Stomach (tissue), 4 donors: ENCODE results near the gene NBDY.

Experiments
- EP300 ChIP-seq: sonication (generic); formaldehyde crosslinking; IDR thresholded peaks from one replicate; pipeline ENCODE4 v1.6.1; 2017; ENCODE audit warnings: antibody characterized with exemption
- POLR2AphosphoS5 ChIP-seq, 3 donors: sonication (generic); formaldehyde crosslinking; IDR thresholded peaks; one replicate each; pipeline ENCODE4 v1.6.1; 2016; ENCODE audit warnings: antibody characterized with exemption in 3 of 3
- TF ChIP-seq, protein P1 (sequence below), 7 experiments: fragments of 450-650 bp in 4 of 7; fragments of 200-600 bp in 3 of 7; sonication (generic) in 3 of 7; IDR thresholded peaks; one replicate each; pipeline ENCODE4 v1.5.1; 2016 to 2019; ENCODE audit warnings: antibody characterized with exemption in 7 of 7, control low read depth in 2 of 7, mild to moderate bottlenecking in 1 of 7

DNA sequence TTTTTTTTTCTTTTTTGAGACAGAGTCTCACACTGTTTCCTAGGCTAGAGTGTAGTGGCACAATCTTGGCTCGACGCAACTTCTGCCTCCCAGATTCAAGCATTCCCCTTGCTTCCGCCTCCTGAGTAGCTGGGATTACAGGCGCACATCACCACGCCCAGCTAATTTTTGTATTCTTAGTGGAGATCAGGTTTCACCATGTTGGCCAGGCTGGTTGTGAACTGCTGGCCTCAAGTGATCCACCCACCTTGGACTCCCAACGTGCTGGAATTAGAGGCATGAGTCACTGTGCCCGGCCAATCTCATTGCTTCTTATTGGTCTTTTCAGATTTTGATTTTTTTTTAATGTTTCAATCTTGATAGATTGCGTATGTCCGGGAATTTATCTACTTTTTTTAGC is 124.4 kb downstream of the NBDY start:
- TF ChIP-seq, protein P1, sequence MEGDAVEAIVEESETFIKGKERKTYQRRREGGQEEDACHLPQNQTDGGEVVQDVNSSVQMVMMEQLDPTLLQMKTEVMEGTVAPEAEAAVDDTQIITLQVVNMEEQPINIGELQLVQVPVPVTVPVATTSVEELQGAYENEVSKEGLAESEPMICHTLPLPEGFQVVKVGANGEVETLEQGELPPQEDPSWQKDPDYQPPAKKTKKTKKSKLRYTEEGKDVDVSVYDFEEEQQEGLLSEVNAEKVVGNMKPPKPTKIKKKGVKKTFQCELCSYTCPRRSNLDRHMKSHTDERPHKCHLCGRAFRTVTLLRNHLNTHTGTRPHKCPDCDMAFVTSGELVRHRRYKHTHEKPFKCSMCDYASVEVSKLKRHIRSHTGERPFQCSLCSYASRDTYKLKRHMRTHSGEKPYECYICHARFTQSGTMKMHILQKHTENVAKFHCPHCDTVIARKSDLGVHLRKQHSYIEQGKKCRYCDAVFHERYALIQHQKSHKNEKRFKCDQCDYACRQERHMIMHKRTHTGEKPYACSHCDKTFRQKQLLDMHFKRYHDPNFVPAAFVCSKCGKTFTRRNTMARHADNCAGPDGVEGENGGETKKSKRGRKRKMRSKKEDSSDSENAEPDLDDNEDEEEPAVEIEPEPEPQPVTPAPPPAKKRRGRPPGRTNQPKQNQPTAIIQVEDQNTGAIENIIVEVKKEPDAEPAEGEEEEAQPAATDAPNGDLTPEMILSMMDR (IDR thresholded peaks at IDR 0.05) = no peak
- TF ChIP-seq POLR2AphosphoS5 (IDR thresholded peaks at IDR 0.05) (no peak), EP300 (no peak)
